ENCODE measurements around the gene GRID1.

Gene GRID1

GRCh38 chr10:85926986-85927385, 439.6 kb downstream of the GRID1 start:
- FAIRE-seq (no peak), DNase-seq (ENCODE audit: insufficient read length, low spot score) (no peak)

GRCh38 chr10:85926136-85926535, 440.5 kb downstream of the GRID1 start:
- FAIRE-seq (no peak), DNase-seq (ENCODE audit: insufficient read length, low spot score) (no peak)

GRCh38 chr10:85925201-85925750, 441.3 kb downstream of the GRID1 start:
- no peak for DNase-seq (ENCODE audit: insufficient read length, low spot score)
- FAIRE-seq: no peak

- DNase-seq (ENCODE audit: insufficient read length, low spot score) (no peak), FAIRE-seq (no peak)
Observed at GRCh38 chr10:85924382-85925102, 442.1 kb downstream of the GRID1 start.

DNA sequence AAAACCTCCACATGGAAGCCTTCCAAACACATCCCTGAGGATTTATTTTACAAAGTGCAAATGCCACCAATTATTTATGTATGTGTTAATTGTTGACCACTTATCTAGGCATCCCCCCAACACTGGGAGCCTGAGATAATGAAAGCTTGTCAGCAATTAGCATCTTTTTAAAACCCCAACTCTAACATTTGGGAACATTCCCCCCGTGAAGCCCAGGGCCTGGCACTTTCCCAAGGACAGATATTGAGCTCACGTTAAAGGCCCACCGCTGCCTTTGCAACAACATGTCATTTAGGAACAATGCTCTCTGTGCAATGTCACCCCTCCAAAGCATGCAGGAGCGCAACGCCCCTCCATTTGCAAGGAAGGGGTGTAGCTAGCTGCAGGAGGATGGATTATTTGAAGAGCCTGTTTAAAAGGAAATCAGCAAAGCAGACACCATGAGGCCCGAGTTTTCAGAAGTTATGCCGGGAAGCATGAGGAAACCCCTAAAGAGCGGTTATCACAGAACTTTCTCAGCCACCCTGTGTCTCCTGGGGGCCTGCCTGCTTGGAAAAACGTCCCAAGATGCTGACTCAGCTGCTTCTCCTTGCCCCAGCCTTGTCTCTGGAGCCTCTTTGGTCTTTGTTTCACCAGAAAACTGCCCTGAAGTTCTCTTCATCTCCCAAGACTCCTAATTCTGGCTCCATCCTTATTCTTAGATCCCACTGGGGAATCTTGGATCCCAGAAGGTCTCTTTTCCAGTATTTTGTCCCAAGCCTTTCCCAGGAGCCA, 444.1 kb downstream of the GRID1 start:
- FAIRE-seq: no peak

GRCh38 chr10:85921789-85922188, 444.8 kb downstream of the GRID1 start:
- FAIRE-seq (no peak), DNase-seq (ENCODE audit: insufficient read length, low spot score) (no peak)

More for the DNA sequence above, 444.1 kb downstream of the GRID1 start:
- no peak for DNase-seq (ENCODE audit: insufficient read length, low spot score)

GRCh38 chr10:85920311-85920710, 446.3 kb downstream of the GRID1 start:
- no peak for FAIRE-seq
- no peak for DNase-seq (ENCODE audit: insufficient read length, low spot score)

- FAIRE-seq (no peak), DNase-seq (ENCODE audit: insufficient read length, low spot score) (no peak)
Observed at GRCh38 chr10:85919491-85920021, 447.0 kb downstream of the GRID1 start.

DNA sequence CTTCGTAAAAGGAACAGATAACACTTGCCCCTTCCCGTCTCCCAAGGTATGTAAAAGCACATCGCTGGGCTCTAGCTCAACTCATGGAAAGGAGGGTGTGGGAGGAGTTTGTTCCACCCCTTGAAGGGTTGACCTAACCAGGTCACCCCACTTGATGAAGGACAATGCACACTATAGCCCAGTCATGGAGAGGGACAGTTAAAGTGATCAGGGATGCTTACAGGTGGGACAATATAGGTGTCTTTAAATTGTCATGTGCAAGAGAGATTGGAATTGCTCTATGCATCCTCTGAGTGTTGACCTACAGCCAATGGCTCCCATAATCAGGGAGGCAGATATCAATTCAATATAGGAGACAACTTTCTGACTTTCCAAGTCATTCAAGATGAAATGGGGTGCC, 448.2 kb downstream of the GRID1 start:
- no peak for FAIRE-seq

GRCh38 chr10:85917601-85918000, 449.0 kb downstream of the GRID1 start:
- DNase-seq (ENCODE audit: insufficient read length, low spot score): no peak
- FAIRE-seq: no peak

More for the DNA sequence above, 448.2 kb downstream of the GRID1 start:
- no peak for DNase-seq (ENCODE audit: insufficient read length, low spot score)

DNA sequence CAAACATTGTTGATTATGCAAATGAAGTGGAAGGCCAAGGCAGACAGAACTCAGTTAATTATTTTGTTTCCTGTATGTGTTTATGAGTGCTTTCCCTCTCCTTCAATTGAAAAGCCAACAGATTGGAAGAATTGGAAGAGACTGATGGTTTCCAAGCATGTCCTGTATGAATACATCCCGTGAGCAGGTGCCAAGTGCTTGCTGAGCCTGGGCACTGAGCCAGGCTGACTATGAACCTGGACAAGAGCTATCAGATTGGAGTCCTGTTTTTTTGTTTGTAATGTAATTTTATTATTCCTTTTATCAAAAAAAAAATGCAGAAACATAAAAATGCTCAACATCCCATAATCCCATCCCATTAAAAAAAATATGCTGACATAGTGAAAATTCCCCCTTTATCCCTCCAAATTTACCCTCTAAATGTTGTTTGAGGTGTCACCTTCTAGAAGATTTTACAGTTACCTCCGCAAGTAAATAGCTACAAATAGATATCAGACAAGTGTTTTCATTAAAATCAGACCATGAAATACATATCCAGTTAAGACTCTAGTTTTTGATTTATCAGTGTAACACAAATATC, 449.5 kb downstream of the GRID1 start:
- FAIRE-seq (no peak), DNase-seq (ENCODE audit: insufficient read length, low spot score) (no peak)

GRCh38 chr10:85916286-85916685, 450.3 kb downstream of the GRID1 start:
- no peak for FAIRE-seq
- DNase-seq (ENCODE audit: insufficient read length, low spot score): no peak

GRCh38 chr10:85915245-85915846, 451.2 kb downstream of the GRID1 start:
- peak; percentile 75 for FAIRE-seq
- DNase-seq (ENCODE audit: insufficient read length, low spot score): no peak

- FAIRE-seq: no peak
- DNase-seq (ENCODE audit: insufficient read length, low spot score): no peak
Observed at GRCh38 chr10:85914720-85915119, 451.9 kb downstream of the GRID1 start.

GRCh38 chr10:85908462-85908861, 458.1 kb downstream of the GRID1 start:
- no peak for DNase-seq (ENCODE audit: insufficient read length, low spot score)
- FAIRE-seq: no peak

GRCh38 chr10:85902051-85902450, 464.5 kb downstream of the GRID1 start:
- DNase-seq (ENCODE audit: insufficient read length, low spot score) (no peak), FAIRE-seq (no peak)

GRCh38 chr10:85901599-85901998, 465.0 kb downstream of the GRID1 start:
- DNase-seq (ENCODE audit: insufficient read length, low spot score) (no peak), FAIRE-seq (no peak)

- DNase-seq (ENCODE audit: insufficient read length, low spot score) (no peak), FAIRE-seq (no peak)
Observed at GRCh38 chr10:85900487-85900886, 466.1 kb downstream of the GRID1 start.

DNA sequence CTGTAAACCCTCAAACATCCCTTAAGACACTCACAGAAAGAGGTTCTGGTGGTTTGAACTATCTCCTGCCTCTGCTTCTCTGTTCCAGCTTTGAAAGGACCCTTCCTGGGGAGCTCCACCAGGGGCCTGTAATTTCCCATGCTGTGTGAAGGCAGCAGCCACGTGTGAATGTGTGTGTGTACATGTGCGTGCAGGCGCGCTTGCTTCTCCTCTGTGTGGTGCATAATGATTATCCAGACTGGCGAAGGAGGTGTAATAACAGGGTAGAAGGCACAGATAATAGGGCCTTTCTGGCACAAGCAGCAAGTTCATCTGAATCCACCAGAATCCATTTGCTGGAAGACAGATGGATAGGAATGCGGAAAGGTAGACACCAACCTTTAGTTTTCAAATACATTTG, 466.5 kb downstream of the GRID1 start:
- FAIRE-seq: no peak
- no peak for DNase-seq (ENCODE audit: insufficient read length, low spot score)

DNA sequence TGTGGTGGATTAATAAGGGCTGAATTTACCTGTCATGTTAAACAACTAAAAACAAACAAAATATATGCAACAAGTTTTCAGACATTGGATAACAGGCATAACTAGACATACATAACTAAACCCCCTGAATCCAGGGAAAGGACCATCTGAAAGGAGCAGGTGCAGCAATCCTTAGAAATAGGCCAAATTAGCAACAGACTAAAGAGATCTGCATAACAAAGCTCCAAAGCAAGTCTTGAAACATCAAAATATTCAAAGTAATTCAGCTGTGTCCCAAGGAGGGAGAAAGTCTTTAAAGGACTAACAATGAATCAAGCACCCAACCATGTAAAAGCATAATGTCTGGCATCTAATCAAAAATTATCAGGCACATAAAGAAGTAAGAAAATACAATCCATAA, 475.1 kb downstream of the GRID1 start:
- FAIRE-seq: no peak
- DNase-seq (ENCODE audit: insufficient read length, low spot score): no peak

DNA sequence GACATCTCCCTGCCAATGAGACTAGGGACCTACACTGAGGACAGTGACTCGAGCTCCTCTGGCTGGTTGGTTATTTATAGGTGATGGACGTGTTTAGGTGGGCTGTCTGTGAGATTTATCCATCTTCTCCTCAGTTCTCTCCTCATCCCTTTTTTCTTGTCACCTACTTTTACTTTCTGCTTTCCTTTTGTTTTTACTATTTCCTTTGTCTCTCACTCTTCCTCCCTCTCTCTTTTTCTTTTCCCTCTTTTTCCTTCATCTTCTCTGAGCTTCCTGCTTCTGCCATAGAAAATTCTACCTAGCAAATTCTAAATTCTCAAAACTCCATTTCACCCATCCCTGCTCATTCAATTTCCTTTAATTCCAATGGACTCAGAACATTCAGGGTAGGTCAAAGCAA, 478.0 kb downstream of the GRID1 start:
- no peak for FAIRE-seq
- DNase-seq (ENCODE audit: insufficient read length, low spot score): no peak

Data from HTR-8/SVneo (cell line).